GM10248 (cell line): ENCODE results near the gene TARBP2.

Experiments used
- CTCF ChIA-PET: fragments of 300-600 bp; sonication (Branson Sonifier 250); formaldehyde crosslinking; extraction: SDS; loops from one replicate; lab custom pipeline; 2021; ENCODE audit warnings: antibody characterized with exemption; lab: Yijun Ruan, JAX
- POLR2A ChIA-PET: fragments of 350-650 bp; sonication (Branson Sonifier 250); formaldehyde crosslinking; extraction: SDS; loops from one replicate; lab custom pipeline; 2020; ENCODE audit warnings: antibody characterized with exemption; lab: Yijun Ruan, JAX
- DNase-seq: peaks from one replicate; pipeline ENCODE4 v3.0.0; 2012; ENCODE audit errors: extremely low spot score
- CTCF ChIP-seq: IDR thresholded peaks from 2 replicates; pipeline ENCODE4 v1.5.1; 2012; ENCODE audit warnings: mild to moderate bottlenecking, low read depth; ENCODE audit errors: extremely low read depth, missing control alignments, control extremely low read depth

TARBP2 gene

GRCh38 chr12:53514628-53515290, 13.7 kb downstream of the TARBP2 start:
- POLR2A ChIA-PET: no interaction called here
- no peak for TF ChIP-seq CTCF
- no peak for DNase-seq
- CTCF ChIA-PET: interaction anchor here (1.0 to 4.9 kb wide), 7 partner anchors 13 to 232 kb away, joined by 3 to 21 read pairs (median 5); partner anchors contain the start of genes AAAS and TARBP2

DNA sequence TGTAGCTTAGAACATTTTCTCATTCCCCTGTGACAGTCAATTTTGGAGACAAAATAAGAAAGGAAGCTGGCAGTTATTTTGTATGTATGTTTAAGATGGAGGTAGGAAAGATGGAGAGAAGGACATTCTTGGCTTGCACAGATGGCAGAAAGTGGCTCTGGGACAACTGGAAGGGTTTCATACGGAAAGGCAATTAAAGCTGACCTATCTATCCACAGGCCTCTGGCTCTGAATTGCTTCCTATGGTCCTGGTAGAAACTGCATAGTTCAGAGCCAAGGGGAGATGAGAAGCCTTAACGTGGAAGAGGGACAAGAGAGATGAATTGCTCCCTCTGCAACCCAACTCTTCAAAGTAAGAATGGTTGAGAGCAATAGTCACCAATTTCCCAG, 14.2 kb downstream of the TARBP2 start:
- DNase-seq: no peak
- no peak for TF ChIP-seq CTCF
- ChIA-PET POLR2A (no interaction called here), CTCF (interaction anchor here (1.0 to 4.9 kb wide), 8 partner anchors 12 to 232 kb away, joined by 3 to 21 read pairs (median 5); partner anchors contain the start of genes AAAS and TARBP2)

DNA sequence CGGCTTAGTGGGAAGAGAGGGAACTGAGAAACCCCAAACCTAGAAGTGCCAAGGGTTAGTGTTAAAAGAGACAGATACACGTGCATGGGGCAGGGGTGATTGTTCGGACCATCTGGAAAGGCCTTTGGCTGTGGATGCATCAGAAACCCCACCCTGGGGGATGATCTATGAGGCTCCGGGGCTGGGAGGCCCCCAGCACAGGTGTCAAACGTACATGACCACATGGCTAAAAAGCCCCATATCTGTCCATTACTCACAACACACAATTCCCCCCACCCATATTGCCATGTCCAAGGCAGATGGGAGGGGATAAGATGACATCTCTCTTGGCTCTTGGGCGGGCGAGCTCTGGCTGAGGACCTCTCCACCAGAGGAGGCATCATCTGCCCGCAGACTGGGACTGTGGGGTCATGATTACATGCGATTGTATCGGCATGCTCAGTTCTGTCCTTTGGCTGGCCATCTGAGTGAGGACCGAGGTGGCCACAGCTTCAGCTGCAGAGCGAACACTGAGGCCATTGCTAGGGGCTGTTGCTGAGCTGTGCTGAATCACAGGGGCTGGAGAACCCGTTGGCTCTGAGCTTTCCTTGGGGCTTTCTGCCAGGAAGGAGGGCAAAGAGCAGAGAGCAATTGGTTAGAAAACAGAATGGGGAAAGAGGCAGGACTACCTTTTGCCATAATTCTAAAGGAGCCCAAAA, 15.8 kb downstream of the TARBP2 start:
- DNase-seq: no peak
- TF ChIP-seq CTCF: no peak
- ChIA-PET CTCF (interaction anchor here (0.9 to 10.9 kb wide), 8 partner anchors 7 to 266 kb away, joined by 3 to 87 read pairs (median 4); partner anchors contain the start of genes AAAS and NPFF), POLR2A (no interaction called here)

- POLR2A ChIA-PET: no interaction called here
- no peak for TF ChIP-seq CTCF
These were observed 17.3 kb downstream of the TARBP2 start for GRCh38 chr12:53518381-53518780.

GRCh38 chr12:53523131-53523530, 22.0 kb downstream of the TARBP2 start:
- POLR2A ChIA-PET: no interaction called here
- no peak for TF ChIP-seq CTCF
- no peak for DNase-seq
- CTCF ChIA-PET: interaction anchor here (1.0 to 10.9 kb wide), 5 partner anchors 9 to 224 kb away, joined by 3 to 87 read pairs (median 3); partner anchors contain the start of genes MYG1 and NPFF

More at GRCh38 chr12:53518381-53518780, 17.3 kb downstream of the TARBP2 start:
- CTCF ChIA-PET: interaction anchor here (1.1 to 10.9 kb wide), 4 partner anchors 8 to 32 kb away, joined by 3 to 87 read pairs (median 4); partner anchors contain the start of gene NPFF
- DNase-seq: no peak

DNA sequence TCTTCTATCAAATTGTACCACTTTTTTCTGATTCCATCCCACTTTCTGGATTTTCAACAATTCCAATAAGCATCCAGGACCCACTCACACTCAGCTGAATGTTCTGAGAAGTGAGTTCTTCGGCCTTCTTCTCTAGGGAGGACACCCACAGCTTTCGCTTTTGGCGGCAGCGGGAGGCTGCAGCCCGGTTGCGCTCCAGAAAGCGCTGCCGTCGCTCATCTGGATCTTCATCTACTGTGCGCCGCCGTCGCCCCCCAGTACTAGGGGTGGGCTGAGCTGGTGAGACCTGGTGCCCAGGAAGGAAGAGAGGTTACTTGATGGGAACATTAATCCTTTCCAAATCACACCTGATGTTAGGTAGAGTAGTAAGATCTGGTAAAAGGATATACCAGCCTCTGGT, 23.4 kb downstream of the TARBP2 start:
- ChIA-PET POLR2A (no interaction called here), CTCF (interaction anchor here (1.8 to 10.9 kb wide), 2 partner anchors 14 to 18 kb away, joined by 6 to 87 read pairs; partner anchors contain the start of gene NPFF)
- TF ChIP-seq CTCF: no peak
- DNase-seq: no peak
